ENCODE measurements around the gene GPR32.
A peak's percentile ranks its signal among the peaks of the same experiment; 100 is the strongest.
"Not testable (repeated sequence)": the region's sequence is repeated elsewhere in the genome, so short reads cannot be mapped to it uniquely, and the experiment has no call there.

GPR32 gene

DNA sequence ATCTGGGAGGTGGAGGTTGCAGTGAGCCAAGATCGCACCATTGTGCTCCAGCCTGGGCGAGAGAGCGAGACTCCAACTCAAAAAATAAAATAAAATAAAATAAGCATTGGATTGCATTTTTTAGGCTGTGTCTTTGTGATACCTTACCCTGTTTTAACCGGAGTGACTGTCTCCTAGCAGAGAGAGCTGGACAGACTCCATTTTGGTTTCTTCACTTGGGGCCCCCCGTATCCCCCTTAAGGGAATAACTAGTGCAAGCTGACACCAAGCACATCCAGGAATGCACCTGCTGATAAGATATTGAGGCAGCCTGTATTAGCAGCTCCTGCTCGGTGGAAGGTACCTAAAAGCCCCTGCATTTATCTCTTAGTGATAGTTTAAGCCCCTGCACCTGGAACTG lies 20.8 kb upstream of the GPR32 start:
- no peak for DNase-seq

GRCh38 chr19:50750010-50750409 lies 20.3 kb upstream of the GPR32 start:
- no peak for DNase-seq

- no peak for DNase-seq
These were observed 16.4 kb upstream of the GPR32 start for GRCh38 chr19:50753879-50754278.

GRCh38 chr19:50756244-50756643 lies 14.0 kb upstream of the GPR32 start:
- not testable (repeated sequence) for DNase-seq

GRCh38 chr19:50757624-50758023 lies 12.6 kb upstream of the GPR32 start:
- not testable (repeated sequence) for DNase-seq

GRCh38 chr19:50759076-50759475 lies 11.2 kb upstream of the GPR32 start:
- not testable (repeated sequence) for DNase-seq

GRCh38 chr19:50759886-50760285 lies 10.4 kb upstream of the GPR32 start:
- no peak for DNase-seq

GRCh38 chr19:50761501-50761900 lies 8.8 kb upstream of the GPR32 start:
- not testable (repeated sequence) for DNase-seq

DNA sequence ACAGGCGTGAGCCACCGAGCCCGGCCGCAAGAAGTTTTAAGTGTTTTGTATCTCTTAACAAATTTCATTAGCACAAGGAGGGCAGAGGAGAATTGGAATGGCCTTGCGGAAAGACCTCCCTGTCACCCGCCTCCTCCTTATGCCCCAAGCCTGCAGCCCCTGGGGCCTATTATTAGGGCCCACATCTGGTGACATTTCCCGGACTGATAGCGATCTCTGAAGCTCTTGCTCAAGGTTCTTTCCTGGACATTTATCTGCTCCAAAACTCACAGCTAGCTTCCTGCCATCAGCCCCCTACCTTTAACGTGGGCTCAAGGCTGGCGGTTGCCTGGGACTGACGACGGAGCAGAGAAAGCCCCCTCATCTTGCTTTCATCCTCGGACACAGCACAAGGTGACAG lies 6.7 kb upstream of the GPR32 start:
- not testable (repeated sequence) for DNase-seq

- no peak for DNase-seq
These were observed 5.9 kb upstream of the GPR32 start for GRCh38 chr19:50764409-50764808.

DNA sequence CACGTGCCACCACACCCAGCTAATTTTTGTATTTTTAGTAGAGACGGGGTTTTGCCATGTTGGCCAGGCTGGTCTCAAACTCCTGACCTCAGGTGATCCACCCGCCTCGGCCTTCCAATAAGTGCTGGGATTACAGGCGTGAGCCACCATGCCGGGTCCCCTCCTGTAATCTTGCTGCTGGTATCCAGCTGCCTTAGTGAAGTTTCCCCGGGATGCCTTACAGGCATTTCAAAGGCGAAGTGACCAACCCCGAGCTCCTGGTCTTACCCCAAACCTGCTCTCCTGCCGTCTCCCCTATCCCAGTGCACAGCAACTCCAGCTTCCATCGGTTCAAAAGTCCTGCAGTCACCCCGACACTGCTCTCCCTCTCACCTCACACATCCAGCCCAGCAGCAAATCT lies 3.5 kb upstream of the GPR32 start:
- DNase-seq = not testable (repeated sequence)

DNA sequence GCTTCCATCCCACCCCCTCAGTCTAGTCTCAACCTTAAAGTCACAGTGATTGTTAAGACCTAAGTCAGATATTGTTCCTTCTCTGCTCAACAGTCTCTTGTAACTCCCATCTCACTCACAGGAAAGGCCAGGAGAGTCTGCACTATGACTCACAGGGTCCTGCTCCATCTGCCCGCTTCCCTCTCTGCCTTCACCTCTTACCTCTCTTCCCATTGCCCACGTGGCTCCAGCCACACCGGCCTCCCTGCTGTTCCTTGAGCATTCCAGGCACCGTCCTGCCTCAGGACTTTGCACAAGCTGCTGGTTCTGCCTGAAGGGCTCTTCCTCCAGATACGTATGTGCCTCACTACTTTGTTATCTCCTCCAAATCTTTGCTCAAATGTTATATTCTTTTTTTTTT lies 3.0 kb upstream of the GPR32 start:
- DNase-seq = not testable (repeated sequence)

- no peak for DNase-seq
These were observed 2.0 kb upstream of the GPR32 start for GRCh38 chr19:50768277-50768676.

DNA sequence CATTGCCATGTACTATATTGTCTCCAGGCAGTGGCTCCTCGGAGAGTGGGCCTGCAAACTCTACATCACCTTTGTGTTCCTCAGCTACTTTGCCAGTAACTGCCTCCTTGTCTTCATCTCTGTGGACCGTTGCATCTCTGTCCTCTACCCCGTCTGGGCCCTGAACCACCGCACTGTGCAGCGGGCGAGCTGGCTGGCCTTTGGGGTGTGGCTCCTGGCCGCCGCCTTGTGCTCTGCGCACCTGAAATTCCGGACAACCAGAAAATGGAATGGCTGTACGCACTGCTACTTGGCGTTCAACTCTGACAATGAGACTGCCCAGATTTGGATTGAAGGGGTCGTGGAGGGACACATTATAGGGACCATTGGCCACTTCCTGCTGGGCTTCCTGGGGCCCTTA lies 624 bp downstream of the GPR32 start:
- DNase-seq = no peak

DNA sequence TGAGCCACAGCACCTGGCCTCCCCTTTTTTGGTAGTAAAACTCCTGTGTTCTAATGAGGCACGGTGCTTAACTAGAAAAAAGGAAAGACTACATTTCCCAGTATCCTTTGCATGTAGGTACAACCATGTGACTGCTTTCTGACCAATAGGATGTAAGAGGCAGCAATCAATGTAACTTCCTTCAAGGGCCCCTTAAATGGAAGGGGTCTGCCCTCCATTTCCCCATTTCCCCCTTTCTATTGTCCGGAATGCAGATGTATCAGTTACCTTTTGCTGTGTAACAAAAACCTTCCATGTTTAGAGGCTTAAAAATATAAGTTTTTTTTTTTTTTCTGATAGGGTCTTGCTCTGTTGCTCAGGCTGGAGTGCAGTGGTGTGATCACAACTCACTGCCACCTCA lies 2.2 kb downstream of the GPR32 start:
- DNase-seq = no peak

GRCh38 chr19:50772912-50773311 lies 2.6 kb downstream of the GPR32 start:
- DNase-seq = not testable (repeated sequence)

DNA sequence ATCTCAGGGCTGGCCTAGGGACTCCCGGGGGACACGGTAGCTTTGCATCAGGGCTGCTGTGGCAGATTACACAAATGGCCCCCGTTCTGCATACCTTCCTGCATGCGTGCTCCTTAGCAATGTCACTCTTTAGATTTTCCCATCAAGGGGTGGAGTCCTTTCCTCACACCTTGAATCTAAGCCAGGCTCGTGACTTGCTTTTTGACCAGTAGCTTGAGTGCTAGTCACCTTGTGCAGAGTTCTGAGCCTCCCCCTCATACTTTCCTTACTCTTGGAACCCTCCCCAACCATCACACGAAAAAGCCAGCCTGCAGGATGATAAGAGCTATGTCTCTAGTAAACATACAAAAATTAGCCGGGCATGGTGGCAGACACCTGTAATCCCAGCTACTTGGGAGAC lies 3.2 kb downstream of the GPR32 start:
- not testable (repeated sequence) for DNase-seq

- DNase-seq = no peak
These were observed 5.9 kb downstream of the GPR32 start for GRCh38 chr19:50776131-50776530.

DNA sequence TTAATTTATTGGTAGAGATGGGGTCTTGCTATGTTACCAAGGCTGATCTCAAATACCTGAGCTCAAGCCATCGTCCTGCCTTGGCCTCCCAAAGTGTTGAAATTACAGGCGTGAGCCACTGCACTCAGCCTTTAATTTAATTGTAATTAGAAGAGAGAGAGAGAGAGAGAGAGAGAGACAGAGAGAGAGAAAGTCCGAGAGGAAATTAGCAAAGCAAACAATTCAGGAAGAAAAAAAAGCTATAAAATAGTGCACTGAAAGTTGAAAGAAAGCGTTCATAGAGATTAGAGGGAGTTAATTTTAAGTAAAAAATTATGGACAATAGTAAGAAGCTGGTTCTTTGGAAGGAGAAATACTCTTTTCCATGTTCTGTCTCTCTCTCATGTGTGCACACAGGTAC lies 7.0 kb downstream of the GPR32 start:
- no peak for DNase-seq

DNA sequence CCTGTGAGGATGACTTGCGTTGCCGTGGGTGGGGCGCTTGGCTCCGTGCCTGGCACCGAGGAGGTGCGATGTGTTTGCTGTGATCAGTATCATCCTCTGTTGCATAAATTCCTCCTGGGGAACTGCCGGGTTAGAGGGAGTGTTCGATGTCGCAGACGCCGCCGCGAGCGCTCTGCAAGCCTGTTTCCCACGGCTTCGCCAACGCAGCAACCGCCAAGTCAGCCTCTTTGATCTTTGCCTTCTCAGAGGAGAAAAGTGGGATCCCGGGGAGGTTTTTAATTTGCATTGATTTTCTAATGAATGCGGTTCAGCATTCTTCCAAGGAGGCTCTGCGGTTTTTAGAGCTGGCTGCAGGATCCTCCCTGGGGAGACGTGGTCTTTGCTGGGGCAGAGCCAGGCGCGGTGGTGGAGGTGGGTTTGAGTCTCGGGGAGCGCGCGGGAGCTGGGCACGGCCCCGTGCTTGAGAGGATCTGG lies 7.6 kb downstream of the GPR32 start:
- peak; percentile 14 for DNase-seq

DNA sequence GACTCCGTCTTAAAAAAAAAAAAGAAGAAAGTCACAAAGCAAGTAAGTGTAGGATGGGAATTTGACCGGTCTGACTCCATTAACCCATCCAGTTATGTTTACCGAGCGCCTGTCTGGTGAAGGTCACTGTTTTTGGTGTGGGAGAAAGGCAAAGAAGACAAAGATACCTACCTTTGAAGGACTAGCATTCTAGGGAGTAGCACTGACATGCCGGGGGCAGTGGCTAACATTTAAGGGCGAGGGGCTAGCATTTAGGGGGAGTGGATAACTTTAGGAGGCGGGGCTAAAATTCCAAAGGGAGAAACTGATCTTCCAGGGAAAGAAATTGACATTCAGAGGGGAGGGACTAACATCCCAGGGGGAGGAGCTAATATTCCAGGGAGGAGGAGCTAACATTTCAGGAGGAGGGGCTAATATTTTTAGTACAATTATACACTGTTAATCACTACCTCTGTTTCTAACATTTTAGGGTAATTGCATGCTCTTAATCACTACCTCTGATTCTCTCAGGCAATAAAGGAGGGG lies 8.7 kb downstream of the GPR32 start:
- no peak for DNase-seq

- no peak for DNase-seq
These were observed 9.5 kb downstream of the GPR32 start for GRCh38 chr19:50779504-50780457.

GRCh38 chr19:50780753-50781435 lies 10.6 kb downstream of the GPR32 start:
- DNase-seq = no peak

DNA sequence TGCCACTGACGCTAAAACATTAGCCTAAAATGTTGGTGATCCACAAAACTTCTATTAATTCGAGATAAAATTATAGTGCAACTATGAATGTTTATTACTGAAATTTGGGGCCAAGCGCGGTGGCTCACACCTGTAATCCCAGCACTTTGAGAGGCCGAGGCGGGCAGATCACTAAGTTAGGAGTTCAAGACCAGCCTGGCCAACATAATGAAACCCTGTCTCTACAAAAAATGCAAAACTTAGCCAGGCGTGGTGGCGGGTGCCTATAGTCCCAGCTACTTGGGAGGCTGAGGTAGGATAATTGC lies 13.5 kb downstream of the GPR32 start:
- not testable (repeated sequence) for DNase-seq

Measured in stimulated activated CD4-positive, alpha-beta T cell treated with anti-CD3 and anti-CD28 coated beads, Interleukin-4, amount 100 ng/mL, for 1 hour (primary cell).